ENCODE results near the gene XPNPEP1.
A peak's percentile ranks its signal among the peaks of the same experiment; 100 is the strongest.

The XPNPEP1 gene

DNA sequence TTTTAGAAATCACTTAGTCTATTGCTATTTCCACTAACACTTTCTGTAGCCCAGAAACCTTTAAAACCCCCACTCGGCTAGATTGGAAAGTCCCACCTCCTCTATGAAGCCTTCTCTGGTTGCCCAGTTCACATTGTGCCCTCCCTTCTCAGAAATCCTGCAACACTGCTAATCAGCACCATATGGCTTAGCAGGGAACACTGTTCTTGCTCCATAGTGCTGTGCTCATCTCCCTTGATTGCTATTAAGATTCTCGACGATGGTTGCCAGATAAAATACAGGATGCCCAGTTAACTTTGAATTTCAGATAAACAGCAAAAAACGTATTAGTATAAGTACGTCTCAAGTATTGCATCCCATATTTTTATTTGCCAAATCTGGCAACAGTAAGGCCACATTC lies 40.1 kb upstream of the XPNPEP1 start:
- TF ChIP-seq TAF1 (IDR thresholded peaks at IDR 0.05; ENCODE audit: low read depth, low read length) = no peak
- no peak for TF ChIP-seq POLR2A (IDR thresholded peaks at IDR 0.05; ENCODE audit: low read depth, low read length)
- no peak for TF ChIP-seq POLR2AphosphoS5 (IDR thresholded peaks at IDR 0.05; ENCODE audit: low read depth, low read length)
- no peak for TF ChIP-seq PAX5 (IDR thresholded peaks at IDR 0.05; ENCODE audit: insufficient read depth, low read length, severe bottlenecking)
- TF ChIP-seq SPI1 (IDR thresholded peaks at IDR 0.05; ENCODE audit: low read depth, low read length) = no peak
- DNase-seq (ENCODE audit: insufficient read length, low spot score) = no peak
- peak; percentile 63 for FAIRE-seq

DNA sequence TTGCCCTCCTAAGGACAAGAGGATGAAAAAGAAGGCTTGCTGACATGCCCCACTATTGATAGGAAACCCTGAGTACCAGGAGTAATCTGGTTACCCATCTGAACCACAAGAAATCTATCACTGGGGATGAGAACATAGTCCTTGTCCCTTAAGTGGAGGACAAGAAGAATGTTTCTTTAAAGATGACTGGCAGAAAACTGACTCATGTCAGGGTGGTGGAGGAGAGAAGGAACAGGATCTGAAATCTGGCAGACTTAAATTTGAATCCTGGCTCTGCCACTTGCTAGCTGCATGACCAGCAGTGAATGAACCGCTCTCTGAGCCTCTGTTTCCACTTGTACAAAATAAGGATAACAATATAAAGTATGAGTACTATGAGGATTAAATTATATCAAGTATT lies 38.9 kb upstream of the XPNPEP1 start:
- TF ChIP-seq TAF1 (IDR thresholded peaks at IDR 0.05; ENCODE audit: low read depth, low read length) (no peak), POU2F2 (IDR thresholded peaks at IDR 0.05; ENCODE audit: low read depth, low read length) (no peak), POLR2A (IDR thresholded peaks at IDR 0.05; ENCODE audit: low read depth, low read length) (no peak), SPI1 (IDR thresholded peaks at IDR 0.05; ENCODE audit: low read depth, low read length) (no peak), PAX5 (IDR thresholded peaks at IDR 0.05; ENCODE audit: insufficient read depth, low read length, severe bottlenecking) (no peak), POLR2AphosphoS5 (IDR thresholded peaks at IDR 0.05; ENCODE audit: low read depth, low read length) (no peak)
- DNase-seq (ENCODE audit: insufficient read length, low spot score) = no peak
- no peak for FAIRE-seq

DNA sequence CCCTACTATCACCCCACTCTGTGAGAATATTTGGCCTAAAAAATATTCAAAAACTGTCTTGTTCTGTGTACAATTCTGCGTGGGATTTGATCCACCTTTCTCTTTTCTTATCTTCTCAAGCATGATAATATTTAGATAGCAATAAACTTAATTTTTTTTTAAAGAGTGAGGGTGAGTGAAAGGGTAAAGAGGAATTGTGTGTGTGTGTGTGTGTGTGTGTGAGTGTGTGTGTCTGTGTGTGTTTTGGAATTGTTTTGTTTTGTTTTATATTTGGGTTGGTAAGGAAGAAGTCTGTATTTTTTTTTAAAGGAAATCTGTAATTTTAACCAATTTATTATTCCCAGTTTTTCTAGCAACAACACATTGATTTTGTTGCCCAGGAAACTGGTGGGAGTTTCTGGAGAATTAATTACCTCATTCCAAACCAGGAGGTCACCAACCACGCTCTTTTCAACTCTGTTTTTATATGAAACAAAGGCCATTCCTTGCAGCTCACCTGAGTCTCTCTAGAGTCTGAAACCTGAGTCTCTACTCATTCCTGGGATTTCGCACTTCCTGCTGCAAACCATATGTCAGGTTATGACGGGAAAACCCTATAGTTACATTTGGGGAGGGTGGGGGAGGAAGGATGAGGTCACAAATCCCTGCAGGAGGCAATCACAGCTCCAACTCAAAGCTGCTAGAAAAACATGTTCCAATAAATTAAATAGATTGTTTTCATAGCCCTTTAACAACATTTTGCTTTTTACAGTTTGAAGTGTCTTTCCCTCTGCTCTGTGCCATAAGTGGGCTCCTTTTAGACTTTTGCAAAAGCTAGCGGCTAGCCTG lies 38.1 kb upstream of the XPNPEP1 start:
- DNase-seq (ENCODE audit: insufficient read length, low spot score) (no peak), FAIRE-seq (no peak)
- no peak for TF ChIP-seq SPI1 (IDR thresholded peaks at IDR 0.05; ENCODE audit: low read depth, low read length)
- no peak for TF ChIP-seq POLR2AphosphoS5 (IDR thresholded peaks at IDR 0.05; ENCODE audit: low read depth, low read length)
- TF ChIP-seq PAX5 (IDR thresholded peaks at IDR 0.05; ENCODE audit: insufficient read depth, low read length, severe bottlenecking) = no peak
- TF ChIP-seq TAF1 (IDR thresholded peaks at IDR 0.05; ENCODE audit: low read depth, low read length) = no peak
- TF ChIP-seq POLR2A (IDR thresholded peaks at IDR 0.05; ENCODE audit: low read depth, low read length) = no peak
- TF ChIP-seq POU2F2 (IDR thresholded peaks at IDR 0.05; ENCODE audit: low read depth, low read length) = no peak

GRCh38 chr10:109960682-109961081 lies 37.4 kb upstream of the XPNPEP1 start:
- TF ChIP-seq POLR2AphosphoS5 (IDR thresholded peaks at IDR 0.05; ENCODE audit: low read depth, low read length) (no peak), SPI1 (IDR thresholded peaks at IDR 0.05; ENCODE audit: low read depth, low read length) (no peak), POLR2A (IDR thresholded peaks at IDR 0.05; ENCODE audit: low read depth, low read length) (no peak), TAF1 (IDR thresholded peaks at IDR 0.05; ENCODE audit: low read depth, low read length) (no peak)
- DNase-seq (ENCODE audit: insufficient read length, low spot score) (no peak), FAIRE-seq (no peak)

- FAIRE-seq (no peak), DNase-seq (ENCODE audit: insufficient read length, low spot score) (no peak)
- TF ChIP-seq POLR2AphosphoS5 (IDR thresholded peaks at IDR 0.05; ENCODE audit: low read depth, low read length) = no peak
- no peak for TF ChIP-seq TAF1 (IDR thresholded peaks at IDR 0.05; ENCODE audit: low read depth, low read length)
- no peak for TF ChIP-seq PAX5 (IDR thresholded peaks at IDR 0.05; ENCODE audit: insufficient read depth, low read length, severe bottlenecking)
- no peak for TF ChIP-seq POU2F2 (IDR thresholded peaks at IDR 0.05; ENCODE audit: low read depth, low read length)
- TF ChIP-seq POLR2A (IDR thresholded peaks at IDR 0.05; ENCODE audit: low read depth, low read length) = no peak
- no peak for TF ChIP-seq SPI1 (IDR thresholded peaks at IDR 0.05; ENCODE audit: low read depth, low read length)
These were observed 36.2 kb upstream of the XPNPEP1 start for GRCh38 chr10:109959259-109960145.

DNA sequence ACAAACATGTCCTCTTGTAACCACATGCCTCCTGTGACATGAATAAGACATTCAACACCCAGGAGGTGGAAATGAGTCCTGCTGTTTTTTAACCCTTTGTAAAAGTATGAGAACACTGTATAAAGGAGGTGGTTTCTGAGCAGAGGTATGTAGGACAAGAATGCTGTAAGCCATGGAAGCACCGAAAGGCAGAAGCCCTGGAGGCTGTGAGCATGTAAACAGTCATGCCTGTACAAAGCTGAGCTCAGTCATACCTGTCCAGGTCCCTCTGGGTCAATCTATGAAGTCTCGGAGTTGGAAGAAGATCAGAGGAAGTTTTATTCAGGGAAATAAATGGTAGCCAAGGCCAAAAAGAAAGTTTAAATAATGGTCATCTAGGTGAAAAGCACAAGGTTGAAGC lies 34.7 kb upstream of the XPNPEP1 start:
- DNase-seq (ENCODE audit: insufficient read length, low spot score) (no peak), FAIRE-seq (no peak)
- TF ChIP-seq POU2F2 (IDR thresholded peaks at IDR 0.05; ENCODE audit: low read depth, low read length) (no peak), SPI1 (IDR thresholded peaks at IDR 0.05; ENCODE audit: low read depth, low read length) (no peak), PAX5 (IDR thresholded peaks at IDR 0.05; ENCODE audit: insufficient read depth, low read length, severe bottlenecking) (no peak), POLR2AphosphoS5 (IDR thresholded peaks at IDR 0.05; ENCODE audit: low read depth, low read length) (no peak), TAF1 (IDR thresholded peaks at IDR 0.05; ENCODE audit: low read depth, low read length) (no peak), POLR2A (IDR thresholded peaks at IDR 0.05; ENCODE audit: low read depth, low read length) (no peak)

GRCh38 chr10:109957092-109957797 lies 33.9 kb upstream of the XPNPEP1 start:
- TF ChIP-seq POU2F2 (IDR thresholded peaks at IDR 0.05; ENCODE audit: low read depth, low read length) = peak; percentile 36; the same call in 1 of the 2 replicates
- no peak for TF ChIP-seq TAF1 (IDR thresholded peaks at IDR 0.05; ENCODE audit: low read depth, low read length)
- TF ChIP-seq SPI1 (IDR thresholded peaks at IDR 0.05; ENCODE audit: low read depth, low read length) = 0 out of 2 replicates have a peak, but pooled peaks have one; percentile 3
- TF ChIP-seq POLR2AphosphoS5 (IDR thresholded peaks at IDR 0.05; ENCODE audit: low read depth, low read length) = no peak
- TF ChIP-seq PAX5 (IDR thresholded peaks at IDR 0.05; ENCODE audit: insufficient read depth, low read length, severe bottlenecking) = peak; percentile 98
- FAIRE-seq (peak; percentile 92), DNase-seq (ENCODE audit: insufficient read length, low spot score) (peak; percentile 44)

DNA sequence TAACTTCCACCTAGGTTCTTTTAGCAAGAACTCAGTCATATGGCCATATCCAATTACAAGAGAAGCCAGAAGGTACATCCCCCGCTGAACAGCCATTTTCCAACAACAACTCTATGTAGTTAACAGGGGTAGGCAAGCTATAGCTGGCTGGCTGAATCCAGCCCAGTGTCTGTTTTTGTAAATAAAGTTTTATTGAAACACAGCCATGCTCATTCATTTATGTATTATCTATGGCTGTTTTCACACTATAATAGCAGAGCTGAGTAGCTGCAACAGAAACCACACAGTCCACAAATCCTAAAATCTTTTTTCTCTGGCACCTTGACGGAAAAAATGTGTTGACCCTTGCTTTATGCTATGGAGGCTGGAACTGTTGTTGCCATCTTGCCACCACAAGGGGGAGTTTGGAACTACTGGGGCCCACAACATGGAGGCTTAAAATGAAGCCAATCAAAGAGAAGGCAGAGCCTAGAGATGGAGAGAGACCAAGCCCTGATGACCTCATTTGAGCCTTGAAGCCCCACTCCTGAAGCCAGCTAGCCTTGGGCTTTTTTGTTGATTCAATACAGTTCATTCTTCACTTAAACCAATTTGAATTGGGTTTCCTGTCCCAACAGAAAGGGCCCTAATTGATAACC lies 33.3 kb upstream of the XPNPEP1 start:
- peak; percentile 32 for DNase-seq (ENCODE audit: insufficient read length, low spot score)

More for the DNA sequence above, 33.3 kb upstream of the XPNPEP1 start:
- no peak for FAIRE-seq
- TF ChIP-seq POU2F2 (IDR thresholded peaks at IDR 0.05; ENCODE audit: low read depth, low read length) = no peak
- no peak for TF ChIP-seq PAX5 (IDR thresholded peaks at IDR 0.05; ENCODE audit: insufficient read depth, low read length, severe bottlenecking)
- TF ChIP-seq POLR2A (IDR thresholded peaks at IDR 0.05; ENCODE audit: low read depth, low read length) = no peak
- TF ChIP-seq POLR2AphosphoS5 (IDR thresholded peaks at IDR 0.05; ENCODE audit: low read depth, low read length) = no peak
- TF ChIP-seq SPI1 (IDR thresholded peaks at IDR 0.05; ENCODE audit: low read depth, low read length) = no peak
- no peak for TF ChIP-seq TAF1 (IDR thresholded peaks at IDR 0.05; ENCODE audit: low read depth, low read length)
